ENCODE measurements around the gene SPOCK1.

The SPOCK1 gene

DNA sequence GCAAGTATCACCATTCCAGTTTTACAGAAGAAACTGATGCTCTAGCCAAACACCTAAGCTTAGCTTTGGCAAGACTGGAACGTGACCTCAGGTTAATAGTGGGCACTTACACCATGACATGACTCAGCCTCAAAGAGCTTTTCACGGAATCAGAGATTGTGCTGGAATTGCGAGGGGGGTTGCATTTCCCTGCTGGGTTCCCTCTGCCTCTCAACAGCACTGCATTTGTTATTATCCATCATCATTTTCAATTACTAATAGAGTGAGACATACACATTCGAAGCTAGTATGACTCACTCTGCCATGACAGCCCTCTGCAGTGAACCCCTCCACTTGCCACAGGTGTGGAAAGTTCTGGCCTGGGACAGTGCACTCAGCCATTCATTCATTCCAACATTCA, 8.0 kb downstream of the SPOCK1 start:
- no peak for DNase-seq

GRCh38 chr5:137490591-137490990, 8.5 kb downstream of the SPOCK1 start:
- DNase-seq: no peak

GRCh38 chr5:137488974-137489373, 10.2 kb downstream of the SPOCK1 start:
- DNase-seq: no peak

DNA sequence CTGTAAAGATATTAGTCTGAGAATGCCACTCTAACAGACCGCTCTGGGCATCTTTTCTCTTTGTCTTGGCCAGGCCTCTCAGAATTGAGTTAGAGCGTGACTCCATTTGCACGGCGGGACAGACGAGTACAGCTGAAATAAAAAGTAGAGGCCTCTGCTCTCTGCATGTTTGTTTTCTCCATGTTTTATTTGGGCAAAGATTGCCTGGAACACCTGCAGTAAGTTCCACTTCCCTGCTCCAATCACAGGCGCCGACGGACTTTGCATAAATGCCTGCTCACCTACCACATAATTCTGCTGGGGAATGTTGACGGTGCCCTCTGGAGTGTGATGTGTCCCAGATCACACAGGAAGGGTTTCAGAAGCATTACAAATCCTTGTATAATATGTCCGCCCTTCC, 10.6 kb downstream of the SPOCK1 start:
- DNase-seq: no peak

DNA sequence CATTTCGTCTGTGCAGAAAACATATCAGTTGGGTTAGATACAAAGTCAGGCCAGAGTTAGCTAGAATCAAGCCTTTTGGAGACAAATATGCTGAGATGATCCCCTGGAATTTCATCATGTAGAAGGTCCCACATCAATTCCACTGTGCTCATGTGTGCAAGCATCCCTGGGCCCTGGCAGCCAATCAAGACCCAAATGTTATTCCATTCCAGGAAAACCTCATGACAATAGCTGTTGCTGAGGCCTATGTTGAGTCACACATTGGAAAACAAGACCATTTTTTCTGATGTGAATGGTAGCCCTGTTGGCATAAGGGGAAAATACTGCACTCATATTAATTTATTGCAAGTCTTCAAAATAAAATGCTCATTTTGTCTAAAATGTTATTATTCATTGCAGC, 11.5 kb downstream of the SPOCK1 start:
- no peak for DNase-seq

DNA sequence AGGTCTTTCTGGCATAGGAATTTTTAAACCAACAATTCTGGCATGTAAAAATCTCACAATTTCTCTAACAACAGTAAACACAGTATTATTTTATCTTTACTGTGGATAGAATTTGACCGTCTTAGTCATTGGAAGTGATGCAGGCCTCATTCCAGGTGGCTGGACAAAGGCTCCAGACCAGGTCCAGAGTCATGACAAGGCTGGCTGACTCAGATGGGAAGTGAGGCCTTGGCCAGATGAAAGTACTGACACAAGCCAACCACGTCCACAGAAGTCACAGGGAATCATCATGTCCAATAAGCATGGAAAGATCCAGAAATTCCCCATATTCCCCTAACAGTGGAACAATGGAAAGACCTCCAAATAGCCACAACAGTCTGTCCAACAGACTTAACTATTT, 12.4 kb downstream of the SPOCK1 start:
- no peak for DNase-seq

- no peak for DNase-seq
These were observed 17.5 kb downstream of the SPOCK1 start for GRCh38 chr5:137481596-137481995.

- no peak for DNase-seq
These were observed 21.1 kb downstream of the SPOCK1 start for GRCh38 chr5:137478043-137478442.

GRCh38 chr5:137470921-137471220, 28.3 kb downstream of the SPOCK1 start:
- no peak for DNase-seq

GRCh38 chr5:137470111-137470920, 28.8 kb downstream of the SPOCK1 start:
- DNase-seq: no peak

- DNase-seq: no peak
These were observed 32.2 kb downstream of the SPOCK1 start for GRCh38 chr5:137466889-137467288.

- no peak for DNase-seq
These were observed 33.2 kb downstream of the SPOCK1 start for GRCh38 chr5:137465930-137466329.

DNA sequence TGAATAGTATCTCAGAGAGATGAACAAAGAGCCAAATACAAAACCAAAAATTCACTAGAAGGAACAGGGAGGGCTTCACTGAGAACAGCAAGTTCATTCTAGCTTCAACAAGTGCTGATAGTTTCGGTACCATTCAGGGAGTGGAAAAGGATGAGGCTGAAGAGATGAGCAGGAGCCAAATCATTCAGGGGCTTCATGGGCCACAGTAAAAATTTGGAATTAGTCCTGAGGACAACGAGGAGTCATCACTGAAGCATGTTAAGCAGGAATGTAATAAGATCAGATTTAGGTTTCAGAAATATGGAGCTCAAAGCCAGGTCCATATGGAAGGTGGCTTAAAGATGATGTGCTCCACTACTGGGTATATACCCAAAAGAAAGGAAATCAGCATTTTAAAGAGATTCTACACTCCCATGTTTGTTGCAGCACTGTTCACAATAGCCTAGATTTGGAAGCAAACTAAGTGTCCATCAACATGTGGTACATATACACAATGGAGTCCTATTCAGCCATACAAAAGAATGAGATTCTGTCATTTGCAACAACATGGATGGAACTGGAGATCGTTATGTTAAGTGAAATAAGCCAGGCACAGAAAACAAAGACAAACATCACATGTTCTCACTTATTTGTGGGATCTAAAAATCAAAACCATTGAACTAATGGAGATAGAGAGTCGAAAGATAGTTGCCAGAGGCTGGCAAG, 36.2 kb downstream of the SPOCK1 start:
- DNase-seq: no peak

GRCh38 chr5:137462265-137462590, 36.9 kb downstream of the SPOCK1 start:
- no peak for DNase-seq

- DNase-seq: no peak
These were observed 37.5 kb downstream of the SPOCK1 start for GRCh38 chr5:137461391-137462264.

GRCh38 chr5:137454671-137455070, 44.5 kb downstream of the SPOCK1 start:
- DNase-seq: no peak

DNA sequence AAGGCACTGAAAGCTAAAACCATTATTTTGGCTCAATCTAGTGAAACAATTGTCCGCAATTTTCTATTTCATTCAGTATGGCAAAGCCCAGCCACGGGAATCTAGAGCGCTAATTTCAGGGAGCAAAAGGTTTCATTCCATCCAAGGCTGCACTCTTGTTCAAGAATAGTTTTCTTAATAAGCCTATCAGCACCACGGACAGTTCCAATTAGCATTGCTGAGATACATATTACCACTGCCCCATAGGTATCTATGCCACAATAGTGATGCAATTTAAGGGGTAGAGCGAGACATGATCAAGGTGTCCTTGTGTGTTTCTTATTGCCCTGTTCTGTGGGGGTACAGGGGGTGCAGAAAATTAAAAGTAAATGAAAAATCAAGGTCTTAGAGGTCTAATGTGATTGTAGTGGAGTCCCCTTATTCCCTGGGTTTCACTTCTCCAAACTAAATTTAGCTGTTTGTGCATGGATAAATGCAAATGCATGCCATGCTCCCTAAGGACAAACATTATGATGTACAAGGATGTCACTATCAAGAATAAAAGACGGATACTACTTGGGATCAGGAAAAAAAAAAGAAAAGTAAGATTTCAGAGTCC, 45.5 kb downstream of the SPOCK1 start:
- no peak for DNase-seq

- no peak for DNase-seq
These were observed 48.4 kb downstream of the SPOCK1 start for GRCh38 chr5:137450759-137451158.

- DNase-seq: no peak
These were observed 50.3 kb downstream of the SPOCK1 start for GRCh38 chr5:137448868-137449267.

- no peak for DNase-seq
These were observed 52.5 kb downstream of the SPOCK1 start for GRCh38 chr5:137446615-137447014.

GRCh38 chr5:137446151-137446550, 53.0 kb downstream of the SPOCK1 start:
- DNase-seq: no peak

DNA sequence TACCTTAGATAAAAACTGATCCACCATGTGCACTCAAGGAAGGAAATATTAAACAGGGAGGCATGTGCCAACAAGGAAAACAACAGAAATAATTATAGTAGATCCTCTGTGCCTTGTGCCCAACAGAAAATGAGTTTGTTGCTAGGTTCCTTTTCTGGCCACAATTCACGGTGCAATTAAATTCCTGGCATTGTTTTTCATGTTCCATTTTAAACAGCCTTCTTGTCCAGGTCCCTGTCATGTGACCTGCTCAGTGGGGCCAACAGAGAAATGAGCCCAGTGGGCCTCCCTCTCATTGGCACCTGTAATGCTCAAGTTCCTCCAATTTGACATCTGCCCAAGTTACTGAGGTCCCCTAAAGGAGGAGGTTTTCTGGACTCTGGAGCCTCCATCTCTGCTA, 56.5 kb downstream of the SPOCK1 start:
- DNase-seq: no peak

DNA sequence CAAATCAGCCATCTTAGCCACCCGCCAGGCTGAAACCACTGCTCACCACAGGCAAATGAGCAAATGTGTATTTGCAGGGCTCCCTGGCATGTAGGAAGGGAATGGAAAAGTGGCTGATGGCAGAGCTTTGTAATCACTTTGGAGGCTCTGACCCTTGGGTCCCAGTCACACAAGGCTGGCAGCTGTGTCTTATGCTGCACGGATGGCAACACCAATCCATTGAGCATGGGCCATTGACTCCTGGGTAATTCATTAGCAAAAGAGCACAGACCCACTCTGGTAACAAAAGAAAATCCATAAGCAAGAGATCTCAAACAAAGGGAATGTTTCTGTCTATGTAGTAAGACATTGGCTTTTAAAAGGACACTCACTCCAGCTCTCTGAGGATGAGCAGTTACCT, 57.6 kb downstream of the SPOCK1 start:
- no peak for DNase-seq
